Hypothalamus (tissue), 51 donors: ENCODE measurements around the gene ARSB.
"Not testable (repeated sequence)": the region's sequence is repeated elsewhere in the genome, so short reads cannot be mapped to it uniquely, and the experiment has no call there.

ENCODE experiments used
- DNase-seq, 51 donors: peaks; one replicate each; lab custom pipeline; 2025; lab: John Stamatoyannopoulos, UW

The ARSB gene

GRCh38 chr5:78997090-78997489 lies 12.0 kb upstream of the ARSB start:
- DNase-seq, result no peak

GRCh38 chr5:78995521-78996007 lies 10.5 kb upstream of the ARSB start:
- no peak for DNase-seq

- DNase-seq, result no peak
These were observed 8.1 kb upstream of the ARSB start for GRCh38 chr5:78993165-78993564.

- no peak for DNase-seq
These were observed 7.0 kb upstream of the ARSB start for GRCh38 chr5:78992146-78992545.

- no peak for DNase-seq
These were observed 4.0 kb upstream of the ARSB start for GRCh38 chr5:78989080-78989479.

GRCh38 chr5:78985725-78986223 lies 664 bp upstream of the ARSB start:
- DNase-seq, result peak in 20 of 51 donors; percentile 3 to 77 (median 25)

- peak in 50 of 51 donors; percentile 29 to 92 (median 78) for DNase-seq
These were observed 533 bp downstream of the ARSB start for GRCh38 chr5:78984439-78985115.

GRCh38 chr5:78983601-78984438 lies 1.3 kb downstream of the ARSB start:
- DNase-seq, result peak in 1 of 51 donors; percentile 84

GRCh38 chr5:78983194-78983593 lies 1.9 kb downstream of the ARSB start:
- not testable (repeated sequence) for DNase-seq

- no peak for DNase-seq
These were observed 5.2 kb downstream of the ARSB start for GRCh38 chr5:78979909-78980308.

- no peak for DNase-seq
These were observed 5.9 kb downstream of the ARSB start for GRCh38 chr5:78979117-78979742.

GRCh38 chr5:78975035-78975434 lies 10.1 kb downstream of the ARSB start:
- no peak for DNase-seq

GRCh38 chr5:78974601-78975000 lies 10.5 kb downstream of the ARSB start:
- no peak for DNase-seq

- DNase-seq, result peak in 34 of 51 donors; percentile 11 to 84 (median 38)
These were observed 11.1 kb downstream of the ARSB start for GRCh38 chr5:78974011-78974410.

GRCh38 chr5:78972654-78973428 lies 12.3 kb downstream of the ARSB start:
- DNase-seq, result peak in 8 of 51 donors; percentile 6 to 26 (median 12)

GRCh38 chr5:78971998-78972397 lies 13.1 kb downstream of the ARSB start:
- DNase-seq, result no peak

GRCh38 chr5:78968781-78969180 lies 16.3 kb downstream of the ARSB start:
- DNase-seq, result no peak

GRCh38 chr5:78964889-78965288 lies 20.2 kb downstream of the ARSB start:
- DNase-seq, result peak in 3 of 51 donors; percentile 31 to 78 (median 40)

GRCh38 chr5:78961743-78962142 lies 23.4 kb downstream of the ARSB start:
- no peak for DNase-seq

- DNase-seq, result no peak
These were observed 25.3 kb downstream of the ARSB start for GRCh38 chr5:78959767-78960166.
